ENCODE results near the gene SGPL1.

The SGPL1 gene

DNA sequence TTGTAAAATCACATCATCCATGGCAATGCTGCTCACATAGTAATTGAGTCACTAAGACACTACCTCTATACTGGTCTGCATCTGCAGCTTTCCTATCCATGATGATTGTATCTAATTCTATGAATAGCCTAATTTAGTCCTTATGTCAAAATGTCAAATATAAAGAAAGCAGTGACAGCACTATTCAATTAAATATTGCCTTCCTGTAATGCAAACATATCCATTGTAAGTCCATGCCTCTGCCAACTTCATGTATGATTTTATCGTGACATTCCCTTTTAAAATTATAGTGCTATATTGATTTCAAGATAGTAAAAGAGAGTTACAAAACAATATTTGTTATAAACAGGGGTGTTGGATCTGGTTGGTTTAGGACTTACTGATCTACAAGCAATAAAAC, 4.8 kb upstream of the SGPL1 start:
- DNase-seq (ENCODE audit: low spot score): no peak

DNA sequence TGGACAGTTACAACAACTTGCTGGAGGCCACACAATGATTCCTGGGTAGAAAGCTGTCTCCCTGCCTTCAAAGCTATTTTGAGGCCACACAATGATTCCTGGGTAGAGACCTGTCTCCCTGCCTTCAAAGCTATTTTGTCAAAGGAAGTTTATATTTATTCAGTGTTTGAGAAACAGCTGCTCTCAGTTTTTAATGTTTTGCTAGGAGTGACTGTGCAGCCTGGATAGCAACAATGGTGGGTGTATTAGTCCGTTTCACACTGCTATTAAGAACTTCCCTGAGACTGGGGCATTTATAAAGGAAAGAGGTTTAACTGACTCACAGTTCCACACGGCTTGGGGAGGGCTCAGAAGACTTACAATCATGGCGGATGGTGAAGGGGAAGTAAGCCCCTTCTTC, 3.9 kb upstream of the SGPL1 start:
- no peak for DNase-seq (ENCODE audit: low spot score)

- DNase-seq (ENCODE audit: low spot score): no peak
Measured at GRCh38 chr10:70812814-70813213, 2.9 kb upstream of the SGPL1 start.

DNA sequence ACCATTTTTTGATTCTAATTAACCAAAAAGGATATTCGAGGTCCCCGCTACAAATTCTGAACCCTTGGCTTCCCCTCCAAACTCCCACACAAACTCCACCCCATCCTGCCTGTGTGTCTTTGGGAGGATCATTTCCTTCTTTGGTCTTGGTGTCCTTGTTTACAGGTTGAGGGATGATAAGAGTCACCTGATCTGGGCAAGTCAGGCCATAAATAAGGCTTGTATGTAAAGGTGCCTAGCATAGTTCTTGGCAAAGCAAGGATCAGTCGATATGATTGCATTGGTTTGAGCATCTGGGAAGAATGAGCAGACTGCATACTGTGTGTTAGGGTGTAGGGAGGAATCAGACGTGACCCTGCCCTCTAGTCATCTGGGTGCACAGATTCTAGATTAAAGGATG, 1.6 kb upstream of the SGPL1 start:
- no peak for DNase-seq (ENCODE audit: low spot score)

GRCh38 chr10:70816220-70816894, 609 bp downstream of the SGPL1 start:
- DNase-seq (ENCODE audit: low spot score): peak; percentile 40

DNA sequence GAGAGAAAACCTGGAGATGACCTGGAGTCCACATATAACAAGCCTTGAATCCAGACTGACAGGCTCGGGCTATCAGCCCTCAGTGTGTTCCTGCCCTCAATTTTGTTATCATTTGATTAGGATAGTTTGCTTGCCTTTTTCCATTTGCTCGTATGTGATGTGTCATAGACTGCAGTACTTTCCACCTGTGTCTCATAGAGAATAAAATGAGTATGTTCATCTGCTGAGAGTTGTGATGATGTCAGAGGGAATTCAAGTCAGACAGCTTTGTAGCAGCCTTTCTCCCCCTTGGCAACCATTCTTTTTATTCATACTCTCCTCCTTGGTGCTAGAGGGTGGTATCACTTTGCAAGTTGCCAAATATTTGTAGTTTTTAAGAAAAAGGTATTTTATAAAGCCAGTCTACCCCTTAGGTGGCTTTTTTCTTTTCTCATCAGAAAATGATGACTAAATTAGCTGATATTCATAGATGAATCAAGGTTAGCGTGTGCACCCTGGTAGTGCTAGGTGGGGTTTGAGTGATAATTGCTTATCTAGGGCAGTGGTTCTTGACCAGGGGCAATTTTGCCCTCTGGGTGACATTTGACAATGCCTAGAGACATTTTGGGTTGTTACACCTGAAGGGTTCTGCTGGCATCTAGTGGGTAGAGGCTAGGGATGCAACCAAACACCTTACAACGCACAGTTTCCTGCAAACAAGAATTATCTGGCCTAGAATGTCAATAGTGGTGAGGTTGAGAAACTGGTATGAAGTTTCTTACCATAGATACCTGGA, 5.4 kb downstream of the SGPL1 start:
- DNase-seq (ENCODE audit: low spot score): no peak

GRCh38 chr10:70822076-70822820, 6.5 kb downstream of the SGPL1 start:
- DNase-seq (ENCODE audit: low spot score): no peak

DNA sequence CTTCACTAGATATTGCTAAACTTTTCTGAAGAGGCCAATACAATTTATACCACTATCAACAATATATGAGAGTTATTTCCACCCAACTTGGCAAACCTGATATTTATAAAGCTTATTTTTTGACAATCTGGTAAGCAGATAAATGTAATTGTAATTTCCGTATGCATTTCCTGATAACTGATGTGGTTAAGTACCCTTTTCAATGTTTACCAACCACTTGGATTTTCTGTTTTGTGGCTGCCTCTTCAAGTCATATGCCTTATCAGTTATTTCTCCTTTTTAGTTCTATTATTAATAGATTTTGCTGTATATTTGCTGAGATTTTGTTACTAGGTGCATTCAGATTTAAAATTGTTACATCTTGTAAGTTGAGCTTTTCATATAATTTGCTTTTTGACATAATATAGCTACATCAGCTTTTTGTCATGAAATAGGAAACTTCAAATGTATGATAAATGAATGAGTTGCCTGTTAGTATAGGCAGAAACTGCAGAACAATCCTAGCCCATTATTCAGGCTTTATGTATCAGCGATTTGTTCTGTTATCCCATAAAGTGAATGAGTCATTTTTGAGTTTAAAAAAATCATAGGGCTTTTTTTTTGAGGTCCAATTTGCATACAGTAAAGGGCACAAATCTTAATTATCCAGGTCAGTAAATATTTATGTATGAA, 11.5 kb downstream of the SGPL1 start:
- peak; percentile 68 for DNase-seq (ENCODE audit: low spot score)

GRCh38 chr10:70828923-70829322, 13.2 kb downstream of the SGPL1 start:
- DNase-seq (ENCODE audit: low spot score): no peak

- DNase-seq (ENCODE audit: low spot score): no peak
Measured at GRCh38 chr10:70829543-70829942, 13.8 kb downstream of the SGPL1 start.

- DNase-seq (ENCODE audit: low spot score): no peak
Measured at GRCh38 chr10:70830164-70830563, 14.4 kb downstream of the SGPL1 start.

GRCh38 chr10:70832221-70832620, 16.5 kb downstream of the SGPL1 start:
- no peak for DNase-seq (ENCODE audit: low spot score)

DNA sequence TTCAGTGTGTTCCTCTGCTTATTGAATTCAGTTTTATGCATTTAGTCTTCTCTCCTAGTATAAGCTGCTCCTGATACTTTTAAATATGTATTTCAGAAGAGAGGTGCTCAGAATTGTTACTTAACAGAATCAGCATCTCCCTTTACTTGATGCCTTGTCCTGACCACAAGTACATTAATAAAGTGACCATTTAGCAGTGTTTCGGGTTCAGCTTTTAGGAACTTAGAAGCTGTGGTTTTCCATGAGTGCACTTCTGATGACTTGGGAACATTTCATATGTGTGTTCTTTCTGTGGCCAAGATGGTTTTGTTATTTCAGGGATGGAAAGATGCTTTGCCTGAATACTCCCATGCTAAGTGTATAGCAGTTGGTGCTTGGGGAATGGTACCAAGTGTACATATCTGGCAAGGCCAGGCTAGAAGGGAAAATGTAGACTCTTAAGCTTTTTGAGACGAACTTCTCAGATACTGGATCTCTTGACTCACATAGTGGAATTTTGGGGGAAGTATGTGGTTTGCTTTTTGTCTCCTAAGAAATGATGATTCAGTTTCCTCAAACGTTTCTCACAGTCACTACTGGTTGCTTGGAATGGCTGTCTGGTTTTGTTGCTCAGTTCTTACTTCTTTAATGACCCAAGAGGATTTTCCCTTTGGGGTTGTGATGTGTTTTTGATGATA, 17.2 kb downstream of the SGPL1 start:
- DNase-seq (ENCODE audit: low spot score): no peak

DNA sequence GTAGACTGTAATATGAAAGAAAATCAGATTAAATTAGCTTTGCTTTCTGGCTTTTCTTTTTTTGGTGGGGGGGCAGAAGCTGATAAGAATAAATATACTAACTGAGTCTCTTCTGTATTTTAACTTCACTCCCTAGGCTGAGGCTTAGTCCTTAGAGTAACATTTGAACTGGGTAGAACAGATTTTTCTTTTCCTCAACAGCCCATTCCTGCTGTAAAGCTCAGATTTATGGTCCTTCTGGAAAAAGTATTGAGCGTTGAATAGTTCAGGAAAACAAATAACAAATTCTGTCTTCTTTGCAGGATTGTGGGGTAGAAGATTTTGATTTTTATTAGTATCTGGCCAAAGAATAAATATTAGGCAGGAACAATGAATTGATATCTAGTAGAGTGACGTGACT, 17.9 kb downstream of the SGPL1 start:
- no peak for DNase-seq (ENCODE audit: low spot score)

DNA sequence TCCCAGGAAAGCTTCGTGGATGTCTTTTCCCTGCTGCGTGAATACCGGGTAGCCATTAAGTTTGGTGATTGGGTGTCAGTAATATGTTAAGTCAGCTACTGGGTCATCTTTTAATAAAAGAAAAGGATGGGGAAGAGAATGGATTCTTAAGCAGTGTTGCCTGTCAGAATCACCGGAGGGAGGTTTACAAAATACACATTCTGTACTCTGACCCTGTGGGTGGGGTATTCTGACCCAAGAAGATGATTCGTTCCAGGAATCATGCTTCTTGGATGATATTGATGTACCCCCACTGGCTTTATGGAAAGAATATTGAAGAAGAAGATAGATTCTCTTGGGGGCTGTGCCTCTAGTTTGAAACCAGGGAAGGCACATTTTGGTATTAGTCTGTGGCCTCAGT, 18.3 kb downstream of the SGPL1 start:
- DNase-seq (ENCODE audit: low spot score): no peak

- no peak for DNase-seq (ENCODE audit: low spot score)
Measured at GRCh38 chr10:70834441-70835151, 18.8 kb downstream of the SGPL1 start.

DNA sequence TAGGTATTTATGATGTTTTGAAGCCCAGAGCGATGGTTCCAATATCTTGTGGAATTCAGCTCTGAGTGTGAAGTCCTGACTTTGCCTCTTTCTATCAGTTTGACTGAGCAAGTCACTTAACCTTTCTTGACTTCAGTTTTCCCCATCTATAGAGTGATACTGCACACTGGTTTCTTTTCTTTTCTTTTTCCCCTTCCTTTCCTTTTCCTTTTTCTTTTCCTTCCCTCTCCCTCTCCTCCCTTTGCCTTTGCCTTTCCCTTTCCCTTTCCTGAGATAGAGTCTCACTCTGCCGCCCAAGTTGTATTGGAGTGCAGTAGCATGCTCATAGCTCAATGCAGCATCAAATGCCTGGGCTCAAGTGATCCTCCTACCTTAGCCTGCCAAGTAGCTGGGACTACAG, 20.6 kb downstream of the SGPL1 start:
- DNase-seq (ENCODE audit: low spot score): no peak

- no peak for DNase-seq (ENCODE audit: low spot score)
Measured at GRCh38 chr10:70837660-70838059, 21.9 kb downstream of the SGPL1 start.

DNA sequence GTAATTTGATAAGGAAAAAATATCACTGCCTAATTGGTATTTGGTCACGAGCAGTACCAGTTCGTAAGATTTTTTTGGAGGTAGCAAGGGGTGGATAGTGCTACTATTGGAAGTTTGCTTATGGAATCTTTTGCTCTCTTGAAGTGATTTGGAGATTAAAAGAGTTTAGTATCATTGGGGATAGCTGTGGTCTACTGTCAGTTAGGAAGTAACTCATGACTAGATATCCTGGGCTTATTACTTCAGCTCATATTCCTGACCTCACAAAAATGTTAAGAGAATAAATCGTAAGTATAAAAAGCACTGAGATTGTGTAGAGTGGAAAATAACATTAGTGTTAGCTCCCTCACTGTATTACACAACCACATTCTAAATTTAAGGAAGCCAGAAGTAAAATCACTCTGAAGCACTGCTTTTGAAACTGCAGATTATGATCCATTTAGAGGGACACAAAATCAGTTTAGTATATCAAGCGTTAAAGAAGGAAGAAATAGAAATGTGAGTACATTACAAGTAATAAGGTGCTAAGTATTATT, 22.6 kb downstream of the SGPL1 start:
- no peak for DNase-seq (ENCODE audit: low spot score)

DNA sequence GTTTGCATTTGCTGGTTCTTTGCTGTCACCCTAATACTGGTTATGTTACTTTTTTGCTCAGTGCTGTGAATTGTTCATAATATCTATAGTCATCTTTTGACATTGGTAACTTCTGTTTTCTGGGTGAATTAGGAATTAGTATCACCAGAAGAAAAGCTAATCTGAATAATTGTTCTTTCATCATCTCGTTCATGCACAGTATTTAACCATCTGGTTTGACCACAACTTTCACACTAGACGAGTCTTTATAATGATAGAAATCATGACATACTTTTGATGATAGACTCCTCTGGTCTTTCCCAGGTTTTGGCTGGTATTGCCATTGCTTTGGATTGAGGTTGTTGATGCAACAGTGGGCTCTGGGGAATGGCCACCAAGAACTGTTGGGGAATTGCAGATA, 25.1 kb downstream of the SGPL1 start:
- no peak for DNase-seq (ENCODE audit: low spot score)

DNA sequence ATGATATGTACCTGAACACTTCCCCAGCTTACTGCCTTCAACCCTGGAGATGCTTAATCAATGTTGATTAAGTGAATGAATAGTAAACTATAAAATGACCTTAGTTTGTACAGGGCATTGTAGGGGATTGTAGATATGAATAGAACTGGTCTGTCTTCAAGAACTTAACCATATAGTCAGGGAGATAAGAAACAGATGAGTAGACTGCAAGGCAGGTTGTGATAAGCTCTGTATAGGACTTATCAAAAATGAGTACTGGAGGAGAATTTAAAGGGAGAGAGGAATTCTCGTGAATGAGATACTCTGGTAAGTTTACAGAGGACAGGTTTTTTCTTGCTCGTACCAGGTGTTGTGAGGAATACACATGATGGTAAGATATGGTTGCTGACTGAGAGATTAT, 27.6 kb downstream of the SGPL1 start:
- no peak for DNase-seq (ENCODE audit: low spot score)

Data from COLO829 (cell line).